Umbilical cord (tissue), 2 donors: ENCODE measurements around the gene PRKAR1B. TPM values are rescaled to one million over a fixed set of nuclear protein-coding genes. Genes with fewer than 3 reads are reported as not detected.

Experiments
- DNase-seq: peaks from one replicate; pipeline ENCODE4 v3.0.0-alpha.2; 2015; ENCODE audit warnings: low spot score
- total RNA-seq: library from RNA; depleted of rRNA; stranded (reverse); fragments of >200 nt; gene quantifications from one replicate; pipeline ENCODE4 v1.2.3, GENCODE V29; 2014; ENCODE audit warnings: low replicate concordance; ENCODE audit not compliant: insufficient read depth

Gene PRKAR1B
- total RNA-seq, 1 donor from 2014 or later = 9.9 TPM

- no peak for DNase-seq
These were observed 185.4 kb downstream of the PRKAR1B start for GRCh38 chr7:541661-542060.

- DNase-seq = no peak
These were observed 186.1 kb downstream of the PRKAR1B start for GRCh38 chr7:540997-541396.

GRCh38 chr7:540579-540978, 186.5 kb downstream of the PRKAR1B start:
- no peak for DNase-seq

GRCh38 chr7:539731-540411, 187.2 kb downstream of the PRKAR1B start:
- peak; percentile 79 for DNase-seq

GRCh38 chr7:538764-539685, 188.1 kb downstream of the PRKAR1B start:
- no peak for DNase-seq

- peak; percentile 93 for DNase-seq
These were observed 189.0 kb downstream of the PRKAR1B start for GRCh38 chr7:537911-538634.

GRCh38 chr7:536231-536630, 190.8 kb downstream of the PRKAR1B start:
- no peak for DNase-seq

GRCh38 chr7:534959-535358, 192.1 kb downstream of the PRKAR1B start:
- DNase-seq = no peak

- DNase-seq = no peak
These were observed 193.0 kb downstream of the PRKAR1B start for GRCh38 chr7:534075-534474.

GRCh38 chr7:533266-533665, 193.8 kb downstream of the PRKAR1B start:
- DNase-seq = no peak

GRCh38 chr7:532379-533143, 194.5 kb downstream of the PRKAR1B start:
- no peak for DNase-seq

GRCh38 chr7:531777-532176, 195.3 kb downstream of the PRKAR1B start:
- no peak for DNase-seq

GRCh38 chr7:528451-528850, 198.6 kb downstream of the PRKAR1B start:
- DNase-seq = no peak

GRCh38 chr7:527723-528122, 199.4 kb downstream of the PRKAR1B start:
- no peak for DNase-seq

- DNase-seq = no peak
These were observed 200.5 kb downstream of the PRKAR1B start for GRCh38 chr7:526460-527034.

- no peak for DNase-seq
These were observed 201.3 kb downstream of the PRKAR1B start for GRCh38 chr7:525740-526139.

- DNase-seq = no peak
These were observed 202.3 kb downstream of the PRKAR1B start for GRCh38 chr7:524800-525199.

- no peak for DNase-seq
These were observed 203.4 kb downstream of the PRKAR1B start for GRCh38 chr7:523347-524336.

- DNase-seq = no peak
These were observed 204.1 kb downstream of the PRKAR1B start for GRCh38 chr7:522951-523314.
